IPS DF 4.7 (cell line): ENCODE measurements around the gene GREB1.

ENCODE experiments used
- DNase-seq: peaks from one replicate; pipeline ENCODE4 v3.0.0-alpha.2; 2013; ENCODE audit warnings: low spot score; ENCODE audit errors: extremely low read depth

Gene GREB1

DNA sequence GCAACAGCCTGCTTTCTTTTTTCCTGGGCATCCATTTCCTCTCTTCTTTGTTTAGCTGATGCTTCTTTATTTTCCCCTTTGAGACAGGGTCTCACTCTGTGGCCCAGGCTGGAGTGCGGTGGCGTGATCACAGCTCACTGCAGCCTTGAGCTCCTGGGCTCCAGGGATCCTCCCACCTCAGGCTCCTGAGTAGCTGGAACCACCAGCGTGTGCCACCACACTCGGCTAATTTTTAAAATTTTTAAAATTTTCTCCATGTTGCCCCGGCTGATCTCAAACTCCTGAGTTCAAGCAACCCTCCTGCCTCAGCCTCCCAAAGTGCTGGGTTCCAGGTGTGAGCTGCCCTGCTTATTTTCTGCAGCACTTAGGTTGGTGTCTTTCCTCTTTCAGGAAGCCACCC, 77.4 kb downstream of the GREB1 start:
- DNase-seq, result no peak

DNA sequence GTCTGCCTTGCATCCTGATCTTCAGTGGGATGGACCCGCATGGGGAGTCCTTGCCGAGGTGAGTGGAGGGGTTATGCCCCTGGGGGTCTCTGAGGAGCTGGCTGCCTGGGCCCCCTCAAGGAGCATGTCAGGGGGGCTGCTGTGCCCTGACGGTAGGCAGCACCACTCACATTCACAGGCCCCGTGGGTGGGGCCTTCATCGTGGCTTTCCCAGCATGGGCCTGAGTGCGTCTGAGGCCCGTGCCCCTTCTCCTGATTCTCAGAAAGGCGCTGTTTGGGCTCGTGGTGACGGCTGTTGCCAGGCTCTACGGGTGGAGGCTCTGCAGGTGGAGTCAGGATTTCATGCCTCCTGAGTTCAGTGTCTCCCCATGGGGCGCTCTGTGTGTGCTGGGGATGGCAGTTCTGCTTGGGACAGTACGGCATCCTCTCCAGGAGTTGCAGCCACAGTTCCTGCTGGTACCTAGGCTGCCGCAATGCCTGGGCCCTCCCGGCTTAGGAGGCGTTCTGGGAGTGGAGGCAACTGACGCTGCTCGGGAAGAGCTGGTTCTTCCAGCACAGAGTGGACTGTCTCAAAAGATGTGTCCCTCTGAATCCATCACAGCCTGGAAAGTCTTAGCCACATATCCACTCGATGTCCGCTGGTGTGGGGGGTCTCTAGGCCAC, 78.8 kb downstream of the GREB1 start:
- no peak for DNase-seq

DNA sequence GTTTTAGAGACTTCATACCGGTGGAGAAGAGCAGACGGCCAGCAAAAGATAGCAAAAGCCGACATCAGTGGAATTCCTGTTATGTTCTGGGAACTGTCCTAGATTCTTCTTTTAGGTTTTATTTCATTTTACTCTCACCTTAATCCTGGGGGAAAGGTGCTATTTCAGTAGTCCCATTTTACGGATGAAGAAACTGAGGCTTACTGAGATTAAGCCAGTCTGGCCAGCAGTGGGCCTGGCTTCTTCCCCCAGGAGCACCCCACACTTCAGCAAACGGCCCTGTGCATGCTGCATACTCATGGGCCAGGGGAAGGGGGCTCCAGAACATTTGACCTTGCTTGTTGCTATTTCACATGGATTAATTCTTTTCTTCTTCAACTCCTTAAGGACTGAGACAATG, 79.5 kb downstream of the GREB1 start:
- no peak for DNase-seq

DNA sequence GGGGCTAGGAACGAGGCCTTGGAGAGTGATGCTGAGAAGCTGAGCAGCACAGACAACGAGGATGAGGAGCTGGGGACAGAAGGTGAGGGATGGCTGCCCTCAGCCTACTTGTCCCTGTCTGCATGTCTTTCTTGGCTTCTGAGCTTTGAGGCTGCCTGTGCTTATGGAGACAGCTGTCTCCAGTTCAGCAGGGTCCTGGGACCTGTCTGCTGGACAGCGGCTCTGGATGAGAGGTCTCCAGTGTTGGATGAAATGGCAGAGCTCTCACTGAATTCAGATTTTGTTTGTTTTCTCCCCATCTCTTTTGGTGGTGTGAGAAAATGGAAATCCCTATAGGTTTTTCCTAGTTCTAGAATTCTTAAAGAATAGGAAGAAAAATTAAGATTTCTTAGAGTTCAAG, 81.4 kb downstream of the GREB1 start:
- DNase-seq, result no peak

DNA sequence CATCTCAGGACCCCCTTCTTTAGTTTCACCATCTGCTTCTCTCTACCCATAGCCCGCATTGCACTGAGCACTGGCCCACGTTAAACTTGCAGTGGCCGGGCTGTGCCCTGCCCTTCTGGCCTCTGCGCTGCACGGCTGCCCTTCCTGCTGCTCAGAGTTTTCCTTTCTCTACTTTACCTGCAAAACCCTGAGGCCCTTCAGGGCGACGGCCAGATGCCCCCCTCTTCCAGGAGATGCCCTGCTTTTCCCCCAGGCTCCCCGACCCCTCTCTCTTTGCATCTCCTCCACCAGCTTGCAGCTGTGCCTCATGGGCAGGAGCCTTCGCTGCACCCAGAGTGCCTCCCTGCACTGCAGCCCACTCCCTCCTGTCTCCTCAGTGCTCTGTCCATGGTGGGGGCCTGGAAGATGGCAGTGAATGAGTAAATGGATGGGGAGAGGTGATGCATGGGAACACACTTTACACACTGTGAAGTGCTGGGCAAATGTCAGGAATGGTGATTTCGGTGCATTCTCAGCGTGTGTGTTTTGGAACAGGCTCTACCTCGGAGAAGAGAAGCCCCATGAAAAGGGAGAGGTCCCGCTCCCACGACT, 82.3 kb downstream of the GREB1 start:
- no peak for DNase-seq

DNA sequence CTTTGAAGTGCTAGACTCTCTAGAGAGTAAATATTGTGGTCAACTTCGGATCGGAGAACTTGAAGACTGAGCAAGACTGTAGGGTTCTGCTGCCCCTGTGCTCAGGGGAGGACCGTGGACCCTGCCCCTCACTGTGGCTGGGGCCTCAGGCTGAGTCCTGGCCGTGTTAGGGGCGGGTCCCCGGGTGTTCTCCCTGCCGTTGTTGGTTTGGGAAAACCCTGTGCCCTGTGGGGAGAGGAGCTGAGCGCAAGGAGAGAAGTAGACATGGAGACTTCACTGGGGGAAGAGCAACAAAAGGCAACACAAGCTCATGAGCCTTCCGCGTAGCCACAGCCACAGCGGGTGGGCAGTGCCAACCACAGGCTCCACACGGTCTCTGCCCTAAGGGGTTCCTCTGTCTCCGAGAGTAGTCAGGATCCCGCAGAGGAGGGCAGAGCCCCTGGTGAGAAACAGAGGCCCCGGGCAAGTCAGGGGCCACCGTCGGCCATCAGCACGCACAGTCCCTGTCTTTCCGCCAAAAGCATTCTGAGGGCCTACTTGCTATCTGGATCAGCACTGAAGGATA, 83.1 kb downstream of the GREB1 start:
- DNase-seq, result no peak

DNA sequence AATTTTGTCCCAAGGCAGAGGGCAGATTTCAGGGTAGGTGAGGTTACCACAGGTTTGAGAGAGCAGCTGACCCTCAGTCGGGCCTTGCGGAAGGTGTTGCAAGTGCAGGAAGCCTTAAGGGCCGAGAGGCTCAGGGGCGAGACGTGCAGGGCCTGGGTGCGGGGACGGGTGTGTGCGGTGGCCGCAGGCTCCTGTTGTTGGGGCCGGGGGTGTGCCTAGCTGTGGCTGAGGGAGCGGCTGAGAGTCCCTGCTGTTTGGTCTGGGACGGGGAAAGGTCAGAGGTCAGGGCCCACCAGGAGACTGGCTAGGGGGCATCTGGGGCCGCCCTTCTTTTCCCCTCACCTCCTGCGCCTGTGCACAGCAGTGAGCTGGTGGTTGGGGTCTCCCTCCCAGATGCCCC, 83.7 kb downstream of the GREB1 start:
- no peak for DNase-seq

DNA sequence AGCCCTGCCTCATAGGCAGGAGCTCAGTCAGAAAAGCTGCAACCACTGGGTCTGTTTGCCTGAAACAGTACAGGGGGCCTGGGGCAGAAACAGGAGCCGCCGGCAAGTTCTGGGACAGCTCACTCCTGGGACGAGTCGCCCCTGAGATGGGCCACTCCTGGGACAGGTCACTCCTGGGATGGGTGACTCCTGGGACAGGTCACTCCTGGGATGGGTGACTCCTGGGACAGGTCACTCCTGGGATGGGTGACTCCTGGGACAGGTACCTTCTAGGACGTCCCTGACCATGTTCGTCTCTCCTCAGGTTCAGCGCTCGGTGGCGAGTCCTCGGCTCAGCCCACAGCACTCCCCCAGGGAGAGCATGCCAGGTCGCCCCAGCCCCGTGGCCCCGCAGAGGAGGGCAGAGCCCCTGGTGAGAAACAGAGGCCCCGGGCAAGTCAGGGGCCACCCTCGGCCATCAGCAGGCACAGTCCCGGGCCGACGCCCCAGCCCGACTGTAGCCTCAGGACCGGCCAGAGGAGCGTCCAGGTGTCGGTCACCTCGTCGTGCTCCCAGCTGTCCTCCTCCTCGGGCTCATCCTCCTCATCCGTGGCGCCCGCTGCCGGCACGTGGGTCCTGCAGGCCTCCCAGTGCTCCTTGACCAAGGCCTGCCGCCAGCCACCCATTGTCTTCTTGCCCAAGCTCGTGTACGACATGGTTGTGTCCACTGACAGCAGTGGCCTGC, 84.3 kb downstream of the GREB1 start:
- no peak for DNase-seq

DNA sequence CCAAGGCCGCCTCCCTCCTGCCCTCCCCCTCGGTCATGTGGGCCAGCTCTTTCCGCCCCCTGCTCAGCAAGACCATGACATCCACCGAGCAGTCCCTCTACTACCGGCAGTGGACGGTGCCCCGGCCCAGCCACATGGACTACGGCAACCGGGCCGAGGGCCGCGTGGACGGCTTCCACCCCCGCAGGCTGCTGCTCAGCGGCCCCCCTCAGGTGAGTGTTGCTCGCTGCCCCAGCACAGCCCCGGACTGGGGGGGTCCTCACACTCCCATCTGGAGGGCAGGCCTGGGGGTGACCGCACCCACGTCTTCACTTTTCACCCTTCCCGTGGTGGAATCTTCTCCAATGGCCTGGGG, 84.8 kb downstream of the GREB1 start:
- no peak for DNase-seq

DNA sequence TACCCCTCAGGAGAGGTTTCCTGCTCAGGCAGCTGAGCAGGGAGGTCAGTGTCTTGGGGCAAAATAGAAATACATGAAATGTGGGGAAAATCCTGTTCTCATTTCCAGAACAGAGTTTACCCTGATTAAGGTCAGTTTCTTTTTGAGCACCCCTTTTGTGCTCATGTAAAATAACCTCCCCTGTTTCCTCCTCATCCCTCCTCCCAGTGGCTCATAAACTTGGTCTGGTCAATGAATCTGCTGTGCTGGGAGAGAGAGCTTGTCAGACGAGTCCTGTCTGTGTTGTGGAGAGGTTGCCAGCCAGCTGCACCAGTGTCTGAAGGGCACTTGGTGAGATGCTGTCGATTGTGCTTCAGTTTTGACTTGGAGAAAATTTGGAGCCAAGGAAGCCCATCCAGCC, 87.6 kb downstream of the GREB1 start:
- DNase-seq, result no peak

DNA sequence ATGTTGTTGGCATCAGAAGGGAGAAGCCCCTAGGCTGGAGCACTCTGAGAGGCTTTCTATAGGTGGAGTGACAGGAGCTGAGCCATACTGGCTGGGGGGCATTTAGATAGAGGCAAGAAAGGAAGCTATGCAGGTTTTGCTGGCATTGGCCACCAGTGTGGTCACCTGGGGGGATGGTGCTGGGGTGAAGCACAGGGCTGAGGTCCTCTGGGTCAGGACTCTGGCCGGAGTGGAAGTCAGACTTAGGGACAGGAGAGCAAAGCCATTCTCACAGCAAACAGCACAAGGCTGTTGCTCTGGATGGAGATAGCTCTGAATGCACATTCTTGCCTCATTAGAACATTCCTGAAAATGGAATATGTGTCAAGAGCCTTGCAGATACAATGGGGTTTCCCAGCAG, 88.8 kb downstream of the GREB1 start:
- DNase-seq, result no peak

DNA sequence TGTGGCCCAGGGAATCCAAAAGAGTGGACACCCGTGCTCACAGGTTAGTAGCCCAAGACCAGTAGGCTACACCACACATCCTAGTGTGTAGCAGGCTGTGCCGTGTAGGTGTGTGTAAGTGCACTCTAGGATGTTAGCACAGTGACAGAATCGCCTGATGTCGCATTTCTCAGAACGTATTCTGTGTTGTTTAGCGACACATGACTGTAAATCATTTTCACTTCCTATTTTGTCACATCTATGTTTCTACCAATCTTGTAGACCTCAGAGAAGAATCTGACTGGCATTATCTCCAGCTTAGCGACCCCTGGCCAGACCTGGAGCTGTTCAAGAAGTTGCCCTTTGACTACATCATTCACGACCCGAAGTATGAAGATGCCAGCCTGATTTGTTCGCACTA, 91.0 kb downstream of the GREB1 start:
- no peak for DNase-seq

DNA sequence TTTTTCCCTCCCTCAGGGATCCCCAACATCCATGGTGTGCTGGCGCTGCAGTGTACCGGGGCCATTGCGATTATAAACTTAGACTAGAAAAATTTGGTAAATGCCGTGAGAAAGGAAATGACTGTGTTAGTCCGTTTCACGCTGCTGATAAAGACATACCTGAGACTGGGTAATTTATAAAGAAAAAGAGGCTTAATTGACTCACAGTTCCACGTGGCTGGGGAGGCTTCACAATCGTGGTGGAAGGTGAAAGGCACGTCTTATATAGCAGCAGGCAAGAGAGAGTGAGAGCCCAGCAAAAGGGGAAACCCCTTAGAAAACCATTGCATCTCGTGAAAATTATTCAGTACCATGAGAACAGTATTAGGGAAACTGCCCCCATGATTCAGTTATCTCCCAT, 91.8 kb downstream of the GREB1 start:
- DNase-seq, result no peak

DNA sequence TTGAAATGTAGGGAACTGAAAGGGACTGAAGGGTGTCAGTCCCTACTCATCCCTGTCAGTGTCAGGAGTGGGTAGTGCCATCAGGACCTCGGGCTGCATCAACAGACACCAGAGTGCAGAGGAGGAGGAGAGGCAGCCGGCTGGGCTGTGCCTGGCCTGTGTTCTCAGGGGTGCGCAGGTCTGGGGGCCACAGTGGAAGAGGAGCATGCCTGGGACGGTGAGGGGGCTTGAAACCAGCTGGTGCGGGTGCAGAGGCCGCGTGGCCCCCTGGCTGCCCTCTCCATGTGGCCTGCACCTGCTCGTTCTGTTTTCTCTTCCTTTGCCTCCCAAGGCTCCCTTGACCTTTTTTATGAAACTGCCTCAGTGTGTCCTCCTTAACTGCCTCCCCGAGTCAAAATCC, 94.8 kb downstream of the GREB1 start:
- no peak for DNase-seq

DNA sequence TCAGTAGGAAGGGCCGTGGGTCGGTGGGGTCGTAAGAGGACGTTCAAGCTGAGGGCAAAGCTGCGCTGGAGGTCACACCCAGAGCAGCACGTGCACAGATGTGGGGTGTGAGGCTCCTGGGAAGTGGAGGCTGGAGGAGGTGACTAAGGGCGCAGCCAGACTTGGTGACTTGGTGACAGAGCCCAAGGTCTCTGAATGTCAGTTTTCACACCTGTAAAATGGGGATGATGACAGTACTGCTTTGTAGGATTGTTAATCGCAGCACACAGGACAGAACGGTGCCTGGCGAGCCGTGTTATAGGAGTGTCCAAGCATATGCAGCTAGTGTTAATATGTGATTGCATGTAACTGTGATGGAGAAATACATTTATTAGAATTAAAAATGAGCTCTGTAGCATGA, 95.4 kb downstream of the GREB1 start:
- DNase-seq, result no peak

DNA sequence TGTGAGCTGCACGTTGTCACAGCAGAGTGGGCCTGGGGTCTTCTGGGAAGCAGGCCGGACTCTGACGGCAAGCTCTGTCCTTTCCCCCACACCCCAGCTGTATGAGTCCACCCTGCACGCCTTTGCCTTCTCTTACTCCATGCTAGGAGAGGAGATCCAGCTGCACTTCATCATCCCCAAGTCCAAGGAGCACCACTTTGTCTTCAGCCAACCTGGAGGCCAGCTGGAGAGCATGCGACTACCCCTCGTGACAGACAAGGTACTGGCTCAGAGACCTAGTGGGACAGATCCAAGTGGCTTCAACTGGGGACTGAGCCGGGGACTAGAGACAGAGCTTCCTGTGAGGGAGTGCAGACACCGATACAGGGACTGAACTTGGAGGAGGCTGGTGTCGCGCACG, 96.0 kb downstream of the GREB1 start:
- DNase-seq, result no peak

DNA sequence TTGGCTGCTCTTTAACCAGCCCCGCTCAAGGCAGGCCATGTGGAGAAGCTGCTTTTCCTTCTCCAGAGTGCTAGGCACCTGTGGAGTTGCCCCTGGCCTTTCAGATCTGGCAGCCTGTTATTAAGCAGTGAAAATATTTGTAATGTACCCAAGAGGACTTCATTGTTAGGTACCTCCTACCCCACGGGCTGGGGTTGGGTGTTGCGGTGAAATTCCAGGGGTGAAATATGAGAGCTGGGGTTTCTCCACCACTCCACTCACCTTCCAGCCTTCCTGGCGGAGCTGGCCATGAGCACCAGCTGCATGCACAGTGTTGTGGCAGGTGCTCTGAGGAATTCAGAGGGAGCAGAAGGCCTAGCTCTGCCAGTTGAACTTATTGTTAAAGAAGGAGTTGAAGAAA, 97.0 kb downstream of the GREB1 start:
- no peak for DNase-seq

DNA sequence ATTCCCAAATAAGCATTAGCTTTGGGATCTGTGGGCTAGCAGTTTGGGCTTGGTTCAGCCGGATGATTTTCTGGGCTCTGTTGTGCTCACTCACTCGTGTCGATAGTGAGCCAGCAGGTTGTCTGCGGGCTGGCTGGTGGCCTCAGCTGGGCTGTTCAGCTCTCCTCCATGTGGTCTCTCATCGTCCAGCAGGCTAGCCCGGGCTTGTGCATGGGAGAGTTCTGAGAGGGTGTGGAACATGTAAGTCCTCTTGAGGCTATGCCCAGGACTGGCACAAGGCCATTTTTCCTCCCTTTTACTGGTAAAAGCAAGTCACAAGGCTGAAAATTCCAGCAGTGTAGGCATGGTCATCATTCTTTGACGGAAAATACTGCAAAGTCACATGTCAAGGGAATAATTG, 97.6 kb downstream of the GREB1 start:
- DNase-seq, result no peak

DNA sequence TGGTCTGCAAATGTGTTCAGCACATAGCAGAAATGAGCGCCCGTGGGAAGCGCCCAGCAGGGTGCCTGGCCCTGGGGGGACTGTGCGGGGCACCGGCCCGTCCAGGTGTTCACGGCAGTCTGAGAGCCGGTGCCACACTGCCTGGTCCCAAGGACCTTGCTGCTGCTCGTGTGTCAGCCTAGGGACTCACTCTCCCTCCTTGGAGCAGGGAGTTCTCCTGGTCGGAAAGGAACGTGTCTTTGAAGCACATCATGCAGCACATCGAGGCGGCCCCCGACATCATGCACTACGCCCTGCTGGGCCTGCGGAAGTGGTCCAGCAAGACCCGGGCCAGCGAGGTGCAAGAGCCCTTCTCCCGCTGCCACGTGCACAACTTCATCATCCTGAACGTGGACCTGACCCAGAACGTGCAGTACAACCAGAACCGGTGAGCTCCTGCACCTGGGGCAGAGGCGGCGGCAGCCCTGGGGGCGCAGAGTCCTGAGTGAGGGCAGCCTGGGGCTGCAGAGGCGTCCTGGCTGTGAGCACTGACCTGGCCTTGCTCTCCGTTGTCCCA, 100.2 kb downstream of the GREB1 start:
- DNase-seq, result no peak

DNA sequence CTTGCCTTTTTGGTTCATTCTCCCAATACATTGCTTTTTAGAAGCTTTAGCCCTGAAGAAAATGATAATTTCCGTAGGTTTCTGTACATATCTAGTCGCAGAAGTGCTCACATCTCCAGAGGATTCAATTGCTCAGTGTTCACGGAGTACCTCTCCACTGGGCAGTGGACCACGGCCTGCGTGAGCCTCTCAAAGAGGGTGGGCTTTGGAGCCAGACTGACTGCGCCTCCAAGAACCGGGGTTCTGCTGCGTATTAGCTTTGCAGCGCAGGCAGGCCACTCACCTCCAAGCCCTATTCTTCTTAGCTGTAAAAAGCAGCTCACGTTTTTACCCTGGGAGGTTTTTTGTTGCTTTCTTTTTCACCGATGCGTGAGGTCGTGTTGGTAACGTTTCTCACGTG, 100.7 kb downstream of the GREB1 start:
- no peak for DNase-seq

DNA sequence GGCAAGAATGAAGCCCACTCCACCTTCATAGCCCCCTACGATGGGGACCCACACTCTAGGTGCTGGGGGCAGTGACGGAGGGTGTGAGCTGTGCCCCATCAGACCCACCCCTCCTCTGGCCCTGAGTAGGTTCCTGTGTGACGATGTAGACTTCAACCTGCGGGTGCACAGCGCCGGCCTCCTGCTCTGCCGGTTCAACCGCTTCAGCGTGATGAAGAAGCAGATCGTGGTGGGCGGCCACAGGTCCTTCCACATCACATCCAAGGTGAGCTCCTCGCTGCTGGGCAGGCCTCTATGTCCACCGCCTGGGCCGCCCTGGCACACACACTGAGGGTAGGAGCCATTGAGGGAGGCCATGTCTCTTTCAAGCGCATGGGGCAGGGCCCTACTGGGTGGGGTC, 101.3 kb downstream of the GREB1 start:
- DNase-seq, result no peak

DNA sequence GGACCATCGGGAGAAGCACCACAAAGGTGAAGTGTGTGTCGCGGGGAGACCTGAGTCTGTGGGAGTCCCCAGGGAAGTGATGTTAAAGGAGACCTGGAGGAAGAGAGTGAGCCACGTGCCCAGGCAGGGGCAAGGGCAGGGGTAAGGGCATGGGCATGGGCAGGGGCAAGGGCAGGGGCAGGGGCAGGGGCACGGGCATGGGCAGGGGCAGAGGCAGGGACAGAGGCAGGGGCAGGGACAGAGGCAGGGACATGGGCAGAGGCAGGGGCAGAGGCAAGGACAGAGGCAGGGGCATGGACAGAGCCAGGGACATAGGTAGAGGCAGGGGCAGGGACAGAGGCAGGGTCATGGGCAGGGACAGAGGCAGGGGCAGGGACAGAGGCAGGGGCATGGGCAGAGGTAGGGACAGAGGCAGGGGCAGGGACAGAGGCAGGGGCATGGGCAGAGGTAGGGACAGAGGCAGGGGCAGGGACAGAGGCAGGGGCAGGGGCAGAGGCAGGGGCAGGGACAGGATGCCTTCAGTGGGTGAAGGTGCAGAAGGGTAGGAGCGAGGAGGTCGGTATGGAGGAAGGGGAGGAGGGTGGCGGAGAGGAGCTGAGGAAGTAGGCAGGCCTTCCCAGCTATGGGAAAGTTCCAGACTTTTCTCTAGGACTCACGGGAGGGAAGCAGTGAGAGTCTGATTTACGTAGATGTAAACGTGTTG, 102.9 kb downstream of the GREB1 start:
- DNase-seq, result no peak
